NCI-H82 treated with DMSO at 0.1 percent for 48 hours (cell line): Measurements from ENCODE around the gene BUD13.
"Not testable (repeated sequence)": the region's sequence is repeated elsewhere in the genome, so short reads cannot be mapped to it uniquely, and the experiment has no call there.

Experiments used
- DNase-seq: peaks from one replicate; lab custom pipeline; 2025; ENCODE audit not compliant: unreplicated experiment; lab: John Stamatoyannopoulos, UW

BUD13 gene, protein sequence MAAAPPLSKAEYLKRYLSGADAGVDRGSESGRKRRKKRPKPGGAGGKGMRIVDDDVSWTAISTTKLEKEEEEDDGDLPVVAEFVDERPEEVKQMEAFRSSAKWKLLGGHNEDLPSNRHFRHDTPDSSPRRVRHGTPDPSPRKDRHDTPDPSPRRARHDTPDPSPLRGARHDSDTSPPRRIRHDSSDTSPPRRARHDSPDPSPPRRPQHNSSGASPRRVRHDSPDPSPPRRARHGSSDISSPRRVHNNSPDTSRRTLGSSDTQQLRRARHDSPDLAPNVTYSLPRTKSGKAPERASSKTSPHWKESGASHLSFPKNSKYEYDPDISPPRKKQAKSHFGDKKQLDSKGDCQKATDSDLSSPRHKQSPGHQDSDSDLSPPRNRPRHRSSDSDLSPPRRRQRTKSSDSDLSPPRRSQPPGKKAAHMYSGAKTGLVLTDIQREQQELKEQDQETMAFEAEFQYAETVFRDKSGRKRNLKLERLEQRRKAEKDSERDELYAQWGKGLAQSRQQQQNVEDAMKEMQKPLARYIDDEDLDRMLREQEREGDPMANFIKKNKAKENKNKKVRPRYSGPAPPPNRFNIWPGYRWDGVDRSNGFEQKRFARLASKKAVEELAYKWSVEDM

DNA sequence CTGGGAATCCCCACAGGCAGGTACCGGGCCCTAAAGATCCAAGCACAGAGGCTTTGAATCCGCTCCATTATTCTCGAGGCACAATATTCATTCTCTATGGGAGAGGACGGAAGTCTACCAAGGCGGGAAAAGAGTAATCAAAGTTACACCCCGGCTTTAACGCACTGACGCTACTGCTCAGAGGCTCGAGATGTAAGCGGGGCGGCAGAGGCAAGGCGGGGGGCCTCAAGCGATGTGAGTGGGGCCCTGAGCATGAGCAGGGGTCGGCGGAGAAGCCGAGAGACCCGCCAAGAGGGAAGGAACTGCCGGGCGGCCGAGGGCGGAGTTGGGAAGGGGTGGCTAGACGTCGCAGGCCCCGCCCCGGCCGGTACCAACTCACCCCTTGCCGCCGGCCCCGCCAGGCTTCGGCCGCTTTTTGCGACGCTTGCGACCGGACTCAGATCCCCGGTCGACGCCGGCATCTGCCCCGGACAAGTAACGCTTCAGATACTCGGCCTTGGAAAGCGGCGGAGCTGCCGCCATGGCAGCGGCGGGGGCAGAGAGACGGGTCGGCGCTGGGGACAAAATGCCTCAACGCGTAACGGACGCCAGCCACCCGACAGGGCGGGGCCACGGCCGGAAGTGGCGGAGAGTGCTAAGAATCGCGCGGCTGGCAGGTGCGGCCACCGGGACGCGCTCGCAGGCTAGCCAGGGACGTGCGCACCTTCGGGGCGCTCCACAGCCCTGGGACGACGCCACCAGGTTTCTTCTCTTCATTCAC, at the start of gene BUD13:
Gene BUD13 (minus strand): TSS at position 545 of the 760 bp plus-strand sequence. CDS start 23 bp downstream, at position 522.
- DNase-seq, result peak; percentile 55

DNA sequence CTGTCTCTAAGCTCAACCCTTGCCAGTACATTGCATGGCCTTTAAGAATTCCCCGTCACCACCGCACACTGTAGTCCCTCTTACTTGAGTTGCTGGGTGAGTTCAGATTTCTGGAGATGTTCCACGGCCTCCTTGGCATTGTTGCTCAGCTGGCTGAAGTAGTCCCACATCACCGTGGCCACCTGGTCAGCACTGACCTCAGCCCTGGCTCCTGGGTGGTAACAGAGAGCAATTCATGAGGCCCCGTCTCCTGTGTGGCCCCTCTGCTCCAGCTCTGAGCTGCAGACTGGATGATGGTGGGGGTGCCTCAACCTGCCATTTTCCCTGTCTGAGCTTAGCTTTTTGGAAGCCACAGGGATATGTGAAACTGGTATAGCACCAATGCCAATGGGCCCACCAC, 49.8 kb upstream of the BUD13 start:
- no peak for DNase-seq

DNA sequence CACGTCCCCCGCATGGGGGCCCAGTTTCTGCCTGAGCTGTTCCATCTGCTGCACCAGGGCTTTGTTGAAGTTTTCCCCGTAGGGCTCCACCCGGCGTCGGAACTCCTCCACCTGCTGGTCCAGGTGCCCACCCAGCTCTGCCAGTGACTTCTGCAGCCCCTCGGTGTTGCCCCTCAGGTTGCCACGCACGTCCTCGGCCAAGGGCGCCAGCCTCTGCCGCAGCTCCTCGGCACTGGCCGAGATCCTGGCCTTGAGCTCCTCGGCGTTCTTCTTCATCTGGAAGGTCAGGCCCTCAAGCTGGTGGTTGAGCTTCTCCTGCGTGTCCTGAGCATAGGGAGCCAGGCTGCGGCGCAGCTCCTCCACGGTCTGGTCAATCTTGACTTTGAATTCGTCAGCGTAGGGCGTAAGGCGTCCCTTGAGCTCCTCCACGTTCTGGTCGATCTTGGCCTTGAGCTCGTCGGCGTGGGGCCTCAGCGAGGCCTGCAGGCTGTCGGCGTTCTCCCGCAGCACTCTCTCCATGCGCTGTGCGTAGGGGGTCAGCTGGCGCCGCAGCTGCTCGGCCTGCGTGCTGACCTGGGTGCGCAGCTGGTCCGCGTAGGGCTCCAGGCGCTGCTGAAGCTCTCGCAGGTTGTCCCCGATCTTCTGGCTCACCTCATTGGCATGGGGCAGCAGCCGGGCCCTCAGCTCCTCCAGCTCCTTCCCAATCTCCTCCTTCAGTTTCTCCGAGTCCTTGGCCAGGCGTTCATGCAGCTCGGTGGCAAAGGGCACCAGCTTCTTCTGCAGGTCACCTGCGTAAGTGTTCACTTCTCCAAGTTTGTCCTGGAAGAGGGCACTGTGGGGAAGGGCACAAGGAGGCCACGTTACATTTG, 48.5 kb upstream of the BUD13 start:
- DNase-seq, result no peak

DNA sequence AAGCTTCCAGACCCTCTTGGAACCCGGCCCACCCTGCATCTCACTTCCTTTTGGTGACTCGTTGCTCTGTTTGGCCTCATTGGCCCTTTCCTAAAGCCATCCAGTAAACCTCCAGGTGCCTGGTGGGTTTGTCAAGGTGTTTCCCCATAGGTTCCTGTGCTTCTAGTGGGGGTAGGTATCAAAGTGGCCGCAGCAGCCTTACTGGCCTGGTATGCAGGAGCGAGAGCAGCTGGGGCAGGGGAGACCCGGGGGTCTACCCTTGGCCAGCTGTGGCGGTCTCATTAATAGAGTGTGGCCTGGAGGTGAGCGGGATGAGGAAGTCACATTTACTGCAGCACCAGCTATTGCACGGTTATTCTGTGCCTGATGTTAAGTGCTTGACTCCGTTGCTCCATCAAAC, 46.3 kb upstream of the BUD13 start:
- no peak for DNase-seq

DNA sequence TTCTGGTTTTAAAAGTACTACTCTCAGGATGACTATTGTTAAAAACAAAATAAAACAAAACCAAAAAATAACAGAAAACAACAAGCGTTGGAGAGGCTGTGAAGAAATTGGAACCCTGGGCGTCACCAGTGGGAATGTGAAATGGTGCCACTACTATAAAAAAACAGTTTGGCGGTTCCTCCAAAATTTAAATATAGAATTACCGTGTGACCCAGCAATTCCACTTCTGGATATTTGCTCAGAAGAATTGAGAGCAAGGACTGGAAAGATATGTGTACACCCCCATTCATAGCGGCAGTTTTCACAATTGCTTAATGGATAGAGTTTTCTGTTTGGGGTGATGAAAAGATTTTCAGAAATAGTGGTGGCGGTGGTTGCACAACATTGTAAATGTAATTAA, 41.7 kb upstream of the BUD13 start:
- no peak for DNase-seq

DNA sequence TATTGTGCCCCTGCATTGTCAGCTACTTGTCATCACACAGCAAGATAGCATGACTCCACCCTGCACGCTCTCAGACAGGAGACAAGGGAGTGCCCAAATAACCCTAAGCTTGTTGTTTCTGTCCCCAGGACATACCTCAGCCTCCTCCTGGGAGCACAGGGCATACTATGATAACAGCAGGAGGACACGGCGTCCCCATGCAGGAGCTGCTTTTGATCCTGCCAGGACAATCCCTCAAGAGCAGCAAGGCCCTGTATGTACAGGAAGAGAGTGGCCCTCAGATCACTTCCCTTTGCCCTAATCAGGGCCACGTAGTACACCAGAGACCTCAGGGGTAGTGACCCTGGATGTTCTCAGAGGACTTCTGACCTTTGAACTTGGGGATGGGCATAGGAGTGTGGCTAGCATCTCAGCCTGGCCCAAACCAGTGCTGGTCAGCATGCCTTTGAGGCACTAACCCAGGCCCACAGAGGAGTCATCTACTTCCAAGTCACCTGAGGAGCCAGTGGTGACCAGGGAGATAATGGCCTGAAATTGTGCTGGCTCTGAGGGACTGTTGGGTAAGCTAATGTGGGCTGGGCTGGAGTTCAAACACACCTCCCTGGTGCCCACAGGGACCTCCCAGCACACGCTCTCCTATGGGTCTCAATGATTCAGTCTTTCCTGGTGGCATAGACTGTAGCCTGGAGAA, 41.1 kb upstream of the BUD13 start:
- DNase-seq, result no peak

DNA sequence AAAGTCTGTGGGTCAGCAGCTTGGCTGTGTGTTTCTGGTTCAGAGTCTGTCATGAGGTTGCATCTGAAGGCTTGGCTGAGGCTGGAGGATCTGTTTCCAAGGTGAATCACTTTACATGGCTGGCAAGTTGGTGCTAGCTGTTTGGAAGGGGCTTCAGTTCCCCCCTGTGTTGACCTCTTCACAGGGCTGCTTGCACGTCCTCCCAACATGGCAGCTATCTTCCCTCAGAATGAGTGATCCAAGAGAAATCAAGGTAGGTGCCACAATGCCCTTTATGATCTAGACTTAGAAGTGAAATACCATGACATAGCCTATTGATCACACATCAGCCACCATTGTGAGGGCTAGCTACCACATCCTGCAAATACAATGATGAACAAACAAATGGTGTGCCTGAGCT, 40.4 kb upstream of the BUD13 start:
- DNase-seq, result no peak

DNA sequence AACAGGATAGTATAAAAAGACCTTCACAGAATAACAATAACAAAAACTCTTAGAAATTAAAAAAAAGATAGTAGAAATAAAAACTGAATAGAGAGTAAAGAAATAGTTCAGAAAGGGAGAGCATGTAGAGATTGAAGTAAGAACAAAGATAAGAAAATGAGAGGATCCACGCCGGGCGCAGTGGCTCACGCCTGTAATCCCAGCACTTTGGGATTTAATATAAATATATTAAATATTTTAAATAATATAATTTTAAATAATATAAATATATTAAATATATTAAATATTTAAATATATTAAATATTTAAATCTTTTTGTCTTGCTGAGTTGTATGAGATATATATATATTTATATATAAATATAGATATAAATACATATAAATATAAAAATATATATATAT, 39.3 kb upstream of the BUD13 start:
- DNase-seq, result no peak

DNA sequence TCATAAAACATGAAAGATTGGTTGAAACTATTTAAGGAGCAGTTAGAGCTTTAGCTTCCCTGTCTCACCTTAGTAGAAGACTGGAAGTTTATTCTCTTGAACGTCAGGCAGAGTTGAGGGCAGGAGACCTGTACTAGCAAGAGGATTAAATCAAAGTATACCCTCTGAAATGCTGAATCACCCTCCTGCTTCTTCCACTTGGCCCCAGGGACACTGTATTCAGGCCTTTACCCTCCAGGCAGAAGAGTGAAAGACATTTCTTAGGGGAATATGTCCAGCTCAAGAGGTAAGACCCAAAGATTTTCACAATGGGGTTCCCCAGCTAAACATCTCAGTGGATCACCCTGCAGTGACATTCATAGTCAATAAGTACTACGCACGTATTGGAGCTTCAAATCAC, 38.4 kb upstream of the BUD13 start:
- no peak for DNase-seq

DNA sequence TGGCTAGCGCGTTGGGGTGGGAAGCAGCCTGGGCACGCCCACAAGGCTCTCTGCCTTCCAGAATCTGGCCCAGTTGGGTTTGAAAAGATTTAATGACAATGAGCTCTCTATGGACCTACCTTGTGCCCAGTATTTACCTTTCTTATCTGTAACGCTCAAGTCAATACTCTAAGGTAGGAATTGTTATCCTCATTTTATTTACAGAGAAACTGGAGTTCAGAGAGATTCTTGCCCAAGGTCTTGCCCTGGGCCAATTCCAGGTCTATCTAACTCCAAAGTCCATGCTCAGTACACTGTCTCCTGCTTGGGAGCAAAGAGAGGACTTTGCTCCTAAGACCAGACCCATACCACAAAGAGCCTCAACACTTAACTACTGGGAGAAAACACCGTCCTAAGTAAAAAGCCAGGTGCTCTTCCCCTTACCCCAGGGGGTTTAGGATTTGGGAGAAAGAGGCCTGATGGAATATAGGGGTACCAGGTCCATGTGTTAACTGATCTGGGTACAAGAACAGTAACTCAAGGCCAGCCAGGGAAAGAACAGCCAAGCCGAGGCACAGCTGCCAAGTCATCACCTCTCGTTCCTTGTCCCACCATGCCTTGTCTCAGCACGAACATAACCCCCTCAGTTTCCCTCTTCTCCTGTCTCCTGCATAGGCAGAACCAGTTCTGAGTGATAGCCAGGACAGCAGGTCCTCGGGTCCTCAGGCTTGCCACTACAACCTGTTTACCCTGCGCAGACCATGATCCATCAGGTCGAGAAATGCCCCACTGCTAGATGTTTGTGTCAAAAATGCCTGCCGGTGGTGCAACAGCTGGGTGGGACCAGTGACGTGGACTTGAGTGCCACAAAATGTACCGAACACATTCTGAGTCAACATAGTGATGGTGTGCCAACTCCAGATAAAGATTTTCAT, 35.7 kb upstream of the BUD13 start:
- DNase-seq, result no peak

DNA sequence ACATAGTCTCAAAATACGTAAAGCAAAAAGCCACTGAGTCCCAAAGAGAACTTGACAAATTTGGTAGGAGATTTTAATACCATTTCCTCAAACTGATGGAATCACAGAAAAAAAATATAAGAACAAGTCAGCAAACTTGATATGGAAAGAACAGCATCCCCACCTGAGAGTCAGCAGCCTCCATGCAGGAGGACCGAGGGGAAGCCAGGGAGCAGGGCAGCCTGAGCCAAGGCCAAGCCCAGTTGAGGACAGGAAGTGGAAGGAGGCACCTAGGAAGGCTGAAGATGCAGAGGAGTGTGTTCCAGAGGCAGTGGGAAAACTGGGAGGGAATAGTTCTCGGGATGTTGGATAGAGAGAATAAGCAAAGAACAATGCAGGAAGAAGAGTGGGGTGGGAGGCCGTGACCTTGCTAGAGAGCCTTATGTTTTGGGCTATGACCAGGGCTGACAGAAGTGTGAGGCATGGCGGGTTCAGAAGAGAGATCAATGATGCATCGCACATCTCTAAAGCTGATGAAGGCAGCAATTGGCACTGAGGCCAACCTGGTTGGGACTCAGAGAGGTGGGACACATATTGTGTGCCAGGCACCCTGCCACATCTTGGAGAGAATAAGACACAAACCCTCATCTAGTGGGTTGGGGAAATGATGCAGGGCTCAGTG, 34.9 kb upstream of the BUD13 start:
- DNase-seq, result no peak

DNA sequence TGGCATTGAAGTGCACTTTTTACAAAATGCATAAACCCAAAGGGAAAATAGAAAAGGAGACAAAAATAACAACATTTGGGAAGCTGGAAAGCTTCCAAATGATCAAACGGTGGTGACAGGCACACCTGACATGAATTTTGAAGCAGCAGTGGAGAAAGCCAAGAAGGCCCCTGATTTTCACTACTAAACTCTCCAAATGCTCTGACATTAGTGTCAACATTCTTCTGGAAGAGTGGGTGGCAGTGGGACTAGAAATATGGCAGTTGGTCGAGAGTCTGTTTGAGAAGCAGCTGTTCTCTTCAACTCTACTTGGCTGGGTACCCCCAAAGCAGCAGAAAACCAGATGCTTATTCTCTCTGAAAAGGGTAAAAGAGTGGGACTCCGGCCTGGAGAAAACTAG, 31.2 kb upstream of the BUD13 start:
- DNase-seq, result no peak

DNA sequence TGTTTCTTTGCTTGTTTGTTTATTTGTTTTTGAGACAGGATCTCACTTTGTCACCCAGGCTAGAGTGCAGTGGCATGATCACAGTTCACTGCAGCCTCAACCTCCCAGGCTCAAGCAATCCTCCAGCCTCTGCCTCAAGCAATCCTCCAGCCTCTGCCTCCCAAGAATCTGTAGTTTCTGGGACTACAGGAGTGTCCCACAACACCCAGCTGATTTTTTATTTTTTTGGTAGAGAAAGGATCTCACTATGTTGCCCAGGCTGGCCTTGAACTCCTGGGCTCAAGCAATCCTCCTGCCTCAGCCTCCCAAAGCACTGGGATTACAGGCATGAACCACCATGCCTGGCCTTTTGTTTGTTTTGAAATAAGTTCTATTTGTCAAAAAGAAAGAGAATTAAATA, 28.9 kb upstream of the BUD13 start:
- DNase-seq, result not testable (repeated sequence)

DNA sequence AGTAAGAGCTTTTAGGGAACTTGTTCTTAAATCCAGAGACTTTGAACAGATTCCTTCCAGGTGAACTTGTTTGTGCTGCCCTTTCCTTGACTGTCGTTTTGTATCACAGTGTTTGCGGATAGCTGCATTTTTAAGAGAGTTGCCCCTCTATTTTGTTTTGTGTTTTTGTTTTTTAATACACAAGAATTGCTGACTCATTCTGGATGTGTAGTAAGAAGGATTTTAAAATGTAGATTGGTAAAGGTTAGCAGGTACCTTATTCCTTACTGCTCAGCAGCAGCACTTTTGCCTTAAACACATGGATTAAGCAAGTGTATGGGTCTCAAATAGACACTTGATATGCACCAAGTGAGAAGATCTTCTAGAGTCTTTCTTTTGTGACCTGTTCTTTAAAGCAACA, 27.8 kb upstream of the BUD13 start:
- DNase-seq, result no peak

DNA sequence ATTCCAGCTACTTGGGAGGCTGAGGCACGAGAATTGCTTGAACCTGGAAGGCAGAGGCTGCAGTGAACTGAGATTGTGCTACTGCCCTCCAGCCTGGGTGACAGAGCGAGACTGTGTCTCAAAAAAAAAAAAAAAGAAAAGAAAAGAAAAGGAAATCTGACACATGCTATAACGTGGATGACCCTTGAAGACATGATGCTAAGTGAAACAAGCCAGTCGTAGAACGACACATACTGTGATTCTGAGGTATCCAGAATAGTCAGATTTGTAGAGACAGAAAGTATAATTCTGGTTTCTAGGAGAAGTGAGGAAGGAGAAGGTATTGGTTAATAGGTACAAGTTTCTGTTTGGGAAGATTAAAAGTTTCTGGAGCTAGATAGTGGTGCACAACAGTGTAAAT, 25.6 kb upstream of the BUD13 start:
- DNase-seq, result no peak

DNA sequence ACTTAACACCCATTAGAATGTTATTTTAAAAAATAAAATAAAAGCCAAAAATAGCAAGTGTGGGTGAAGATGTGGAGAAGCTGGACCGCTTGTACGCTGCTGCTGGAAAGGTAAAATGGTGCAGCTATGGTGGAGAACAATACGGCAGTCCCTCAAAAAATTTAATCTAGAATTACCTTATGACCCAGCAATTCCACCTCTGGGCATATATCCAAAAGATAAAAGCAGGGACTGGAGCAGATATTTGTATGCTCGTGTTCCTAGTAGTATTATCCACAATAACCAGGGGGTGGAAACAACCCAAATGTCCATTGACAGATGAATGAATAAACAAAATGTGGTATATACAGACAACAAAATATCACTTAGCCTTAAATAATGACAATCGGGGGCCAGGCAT, 25.0 kb upstream of the BUD13 start:
- no peak for DNase-seq

DNA sequence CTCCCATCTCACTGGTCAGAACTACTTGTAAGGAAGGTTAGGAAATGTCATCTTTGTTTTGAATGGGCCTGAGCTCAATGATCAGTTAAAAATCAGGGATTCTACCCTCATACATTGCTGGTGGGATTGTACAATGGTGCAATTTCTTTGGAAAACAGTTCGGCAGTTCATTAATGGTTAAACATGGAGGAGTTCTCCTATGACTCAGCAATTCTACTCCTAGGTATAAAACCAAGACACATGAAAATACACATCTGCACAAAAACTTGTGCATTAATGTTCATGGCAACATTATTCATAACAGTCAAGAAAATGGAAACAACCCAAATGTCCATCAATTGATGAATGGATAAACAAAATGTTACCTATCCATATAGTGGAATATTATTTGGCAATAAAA, 23.8 kb upstream of the BUD13 start:
- DNase-seq, result no peak

DNA sequence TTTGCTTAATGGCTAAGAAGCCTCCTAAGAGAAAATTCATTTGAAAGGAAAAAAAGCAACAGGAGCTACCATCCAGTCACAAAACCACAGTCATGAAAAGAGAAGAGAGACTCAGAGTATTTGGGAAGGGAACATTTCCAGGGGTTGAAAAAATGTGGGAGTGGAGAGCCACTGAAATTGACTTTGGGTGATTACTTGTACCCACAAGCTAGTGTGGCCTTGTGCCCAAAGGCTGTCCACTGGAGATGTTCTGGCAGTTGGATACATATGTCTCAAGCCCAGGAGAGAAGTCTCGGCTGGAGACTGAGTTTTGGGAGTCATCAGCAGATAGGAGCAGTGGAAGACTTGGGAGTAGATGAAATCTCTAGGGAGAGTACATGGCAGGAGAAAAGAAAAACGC, 22.1 kb upstream of the BUD13 start:
- no peak for DNase-seq

DNA sequence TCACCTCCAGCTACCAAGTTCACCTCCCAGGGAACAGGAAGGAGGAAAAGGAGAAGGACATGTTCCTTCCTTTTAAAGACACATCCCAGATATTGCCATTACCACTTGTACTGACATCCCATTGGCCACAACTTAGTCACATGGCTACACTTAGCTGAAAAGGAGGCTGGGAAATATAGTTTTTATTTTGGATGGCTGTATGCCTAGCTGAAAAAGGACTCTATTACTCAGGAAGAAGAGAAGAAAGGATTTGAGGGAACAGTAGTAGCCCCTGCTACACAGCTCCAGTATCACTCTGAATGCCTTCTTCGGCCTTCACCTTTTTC, 20.9 kb upstream of the BUD13 start:
- no peak for DNase-seq
